HepG2 (cell line): ENCODE data around the gene NNMT.

Source experiments
- CTCF ChIP-seq: sonication (generic); formaldehyde crosslinking; IDR thresholded peaks from 2 replicates; pipeline ENCODE4 v1.5.0; 2020; ENCODE audit warnings: mild to moderate bottlenecking, missing genetic modification reagents, moderate library complexity
- FOXK1 ChIP-seq: sonication (generic); formaldehyde crosslinking; IDR thresholded peaks from 2 replicates; pipeline ENCODE4 v1.4.0; 2020; ENCODE audit warnings: low read depth, missing genetic modification reagents, borderline replicate concordance
- NFATC3 ChIP-seq: sonication (generic); formaldehyde crosslinking; IDR thresholded peaks from 2 replicates; pipeline ENCODE4 v1.5.1; 2020; ENCODE audit warnings: mild to moderate bottlenecking, missing genetic modification reagents
- PBX3 ChIP-seq: sonication (generic); formaldehyde crosslinking; IDR thresholded peaks from 2 replicates; pipeline ENCODE4 v1.8.1; 2023; ENCODE audit warnings: missing genetic modification reagents, inconsistent platforms, borderline replicate concordance
- RBFOX2 ChIP-seq: fragments of 200-400 bp; formaldehyde crosslinking; IDR thresholded peaks from 2 replicates; pipeline ENCODE4 v1.6.1; 2017; ENCODE audit warnings: low read depth, mild to moderate bottlenecking, low read length
- SSRP1 ChIP-seq: IDR thresholded peaks from 2 replicates; pipeline ENCODE4 v1.6.1; 2016; ENCODE audit warnings: control low read depth
- TCF7L2 ChIP-seq: IDR thresholded peaks from 2 replicates; pipeline ENCODE4 v1.6.1; 2011; ENCODE audit warnings: mild to moderate bottlenecking, low read depth, low read length, moderate library complexity
- TIGD3 ChIP-seq: sonication (generic); formaldehyde crosslinking; IDR thresholded peaks from 2 replicates; pipeline ENCODE4 v1.5.1; 2020; ENCODE audit warnings: mild to moderate bottlenecking, missing genetic modification reagents, borderline replicate concordance
- ZKSCAN1 ChIP-seq: fragments of 150-350 bp; IDR thresholded peaks from 2 replicates; pipeline ENCODE4 v1.6.1; 2014; ENCODE audit warnings: low read length
- ZZZ3 ChIP-seq: sonication (generic); formaldehyde crosslinking; IDR thresholded peaks from 2 replicates; pipeline ENCODE4 v1.4.0; 2020; ENCODE audit warnings: missing genetic modification reagents, mild to moderate bottlenecking, borderline replicate concordance

- no peak for TF ChIP-seq TIGD3 (CRISPR knock-in tag)
- no peak for TF ChIP-seq TCF7L2
- TF ChIP-seq CTCF (CRISPR knock-in tag) = no peak
- no peak for TF ChIP-seq RBFOX2
- no peak for TF ChIP-seq ZZZ3
- no peak for TF ChIP-seq PBX3 (CRISPR knock-in tag)
- TF ChIP-seq FOXK1 (CRISPR knock-in tag) = no peak
- TF ChIP-seq NFATC3 (CRISPR knock-in tag) = no peak
- TF ChIP-seq SSRP1 (CRISPR knock-in tag) = no peak
- TF ChIP-seq ZKSCAN1 = no peak
Observed at GRCh38 chr11:114302663-114303062, 6.5 kb downstream of the NNMT start.
